HL-60/S4 (cell line): ENCODE data around the gene BIRC2.

Experiments
- in situ Hi-C: fragments of 300-500 bp; cut with MboI; formaldehyde crosslinking; loops from 2 replicates; pipeline ENCODE4 v1.14.3; 2022; ENCODE audit warnings: low sequenced_read_pairs

Gene BIRC2

GRCh38 chr11:102426000-102426399, 79.0 kb downstream of the BIRC2 start:
- in situ Hi-C loops: no loop called here

- in situ Hi-C loops: no loop called here
These were observed 79.6 kb downstream of the BIRC2 start for GRCh38 chr11:102426570-102426969.

GRCh38 chr11:102427068-102427467, 80.1 kb downstream of the BIRC2 start:
- in situ Hi-C loops: no loop called here
